Subcutaneous abdominal adipose tissue (tissue), 5 donors: Measurements from ENCODE around the gene LRFN2.

Experiments used
- H3K27ac ChIP-seq: one replicate; pipeline ENCODE4 v1.7.0; 2013; ENCODE audit warnings: low read depth, mild to moderate bottlenecking, inconsistent platforms, low read length, moderate library complexity
- H3K27me3 ChIP-seq, 5 donors: one replicate each; pipeline ENCODE4 v1.7.0; 2013; ENCODE audit warnings: low read length in 5 of 5, inconsistent platforms in 1 of 5; ENCODE audit not compliant: control insufficient read depth in 5 of 5, insufficient read depth in 4 of 5
- H3K36me3 ChIP-seq, 5 donors: one replicate each; pipeline ENCODE4 v1.7.0; 2013; ENCODE audit warnings: low read length in 5 of 5; ENCODE audit not compliant: control insufficient read depth in 5 of 5, insufficient read depth in 5 of 5
- H3K4me1 ChIP-seq, 5 donors: one replicate each; pipeline ENCODE4 v1.7.0; 2013; ENCODE audit warnings: low read length in 5 of 5, mild to moderate bottlenecking in 3 of 5, moderate library complexity in 1 of 5; ENCODE audit not compliant: control insufficient read depth in 5 of 5, insufficient read depth in 5 of 5
- H3K4me3 ChIP-seq, 5 donors: one replicate each; pipeline ENCODE4 v1.7.0; 2013; ENCODE audit warnings: low read length in 5 of 5, low read depth in 1 of 5
- H3K9ac ChIP-seq, 5 donors: one replicate each; pipeline ENCODE4 v1.7.0; 2013; ENCODE audit warnings: low read length in 5 of 5, mild to moderate bottlenecking in 4 of 5, moderate library complexity in 3 of 5
- H3K9me3 ChIP-seq, 5 donors: one replicate each; pipeline ENCODE4 v1.7.0; 2013; ENCODE audit warnings: low read length in 5 of 5; ENCODE audit not compliant: control insufficient read depth in 5 of 5
- donor health status: healthy.
- donor health status: healthy.
- donor health status: healthy.
- donor health status: healthy.
- donor health status: healthy.

The LRFN2 gene

DNA sequence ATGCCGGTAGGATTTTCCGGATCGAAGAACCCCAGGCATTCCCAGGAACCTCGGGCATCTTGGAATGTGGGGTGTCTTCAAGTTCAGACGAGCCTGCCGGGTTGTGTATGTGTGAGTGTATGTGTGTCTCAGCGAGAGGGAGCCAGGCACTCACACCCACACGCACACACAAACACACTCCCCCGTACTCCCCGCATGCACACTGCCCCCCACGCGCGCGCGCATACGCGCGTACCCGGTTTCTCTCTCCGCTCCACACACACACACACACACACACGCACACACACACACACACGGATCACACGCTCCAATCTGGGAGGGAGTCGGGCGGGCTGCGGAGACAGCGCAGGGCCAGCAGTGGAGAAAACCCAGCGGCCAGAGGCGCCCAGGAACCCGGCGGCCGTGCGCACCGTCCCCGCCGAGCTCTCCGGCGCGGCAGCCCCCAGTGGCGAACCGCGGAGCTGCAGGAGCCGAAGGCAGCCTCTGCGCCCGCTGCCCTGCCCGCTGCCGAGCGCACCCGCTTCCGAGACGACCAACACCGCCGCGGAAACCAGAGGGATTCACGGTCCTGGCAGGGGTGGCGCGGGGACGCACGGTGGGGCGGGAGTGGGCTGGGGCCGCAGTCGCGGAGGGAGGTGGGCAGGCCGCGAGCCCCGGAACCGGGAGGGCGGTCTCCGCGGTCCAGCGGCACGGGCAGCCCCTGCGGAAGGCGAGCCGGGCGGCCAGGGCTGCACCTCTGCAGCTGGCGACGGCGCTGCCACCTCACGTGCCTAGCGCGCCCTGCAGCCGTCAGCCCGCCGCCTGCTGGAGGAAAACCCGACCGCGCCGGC lies at the start of gene LRFN2:
Gene LRFN2, minus strand, starts transcription at position 125 of the 830 bp plus-strand sequence.
- Histone ChIP-seq H3K4me1 (peaks cover 0 to 21% (median 19%) of the 10 kb centered on the region in 5 donors), H3K9me3 (no peaks in the 10 kb centered on the region), H3K36me3 (no peaks in the 10 kb centered on the region), H3K9ac (no peak within 1 kb of the TSS), H3K27me3 (peaks cover 29 to 52% (median 47%) of the 10 kb centered on the region in 5 donors), H3K4me3 (peak within 1 kb of the TSS; percentile 58 to 78 (median 62)), H3K27ac (no peak within 1 kb of the TSS)

GRCh38 chr6:40634429-40634828 lies 47.3 kb upstream of the LRFN2 start:
- Histone ChIP-seq H3K9ac (no peak overlapping the region), H3K4me3 (no peak overlapping the region), H3K36me3 (no peaks in the 10 kb centered on the region), H3K4me1 (no peaks in the 10 kb centered on the region), H3K27me3 (peaks cover 3 to 15% (median 8%) of the 10 kb centered on the region in 5 donors), H3K27ac (no peak overlapping the region), H3K9me3 (no peaks in the 10 kb centered on the region)

GRCh38 chr6:40631744-40632143 lies 44.6 kb upstream of the LRFN2 start:
- no peak overlapping the region for H3K9ac ChIP-seq
- no peak overlapping the region for H3K4me3 ChIP-seq
- no peaks in the 10 kb centered on the region for H3K36me3 ChIP-seq
- no peaks in the 10 kb centered on the region for H3K4me1 ChIP-seq
- no peaks in the 10 kb centered on the region for H3K9me3 ChIP-seq
- peaks cover 3 to 19% (median 10%) of the 10 kb centered on the region in 5 donors for H3K27me3 ChIP-seq
- H3K27ac ChIP-seq, result no peak overlapping the region

GRCh38 chr6:40630488-40630887 lies 43.3 kb upstream of the LRFN2 start:
- Histone ChIP-seq H3K27me3 (peaks cover 3 to 19% (median 10%) of the 10 kb centered on the region in 5 donors), H3K27ac (no peak overlapping the region), H3K36me3 (no peaks in the 10 kb centered on the region), H3K9ac (no peak overlapping the region), H3K9me3 (peaks cover 0 to 10% (median 4%) of the 10 kb centered on the region in 5 donors), H3K4me1 (no peaks in the 10 kb centered on the region), H3K4me3 (no peak overlapping the region)

DNA sequence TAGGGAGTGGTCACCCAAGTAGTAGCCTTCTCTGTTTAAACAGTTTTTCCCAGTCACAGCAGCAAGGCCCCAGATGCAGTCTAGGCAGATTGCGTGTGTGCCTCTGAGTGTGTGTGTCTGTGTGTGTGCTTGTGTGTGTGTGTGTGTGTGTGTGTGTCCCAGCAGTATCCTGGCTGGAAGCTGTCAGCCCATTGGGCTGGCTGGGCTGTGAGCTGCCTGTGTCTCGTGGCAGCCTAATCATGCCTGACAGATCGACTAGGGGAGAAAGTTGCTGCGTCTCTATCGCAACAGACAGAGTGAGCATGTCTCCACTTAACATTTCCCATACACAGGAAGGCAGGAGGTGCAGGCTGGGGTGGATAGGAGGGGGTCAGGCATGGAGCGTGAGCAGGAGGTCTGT lies 42.9 kb upstream of the LRFN2 start:
- H3K4me3 ChIP-seq, result no peak overlapping the region
- no peaks in the 10 kb centered on the region for H3K4me1 ChIP-seq
- no peak overlapping the region for H3K27ac ChIP-seq
- H3K9me3 ChIP-seq, result peaks cover 0 to 10% (median 4%) of the 10 kb centered on the region in 5 donors
- peaks cover 3 to 19% (median 10%) of the 10 kb centered on the region in 5 donors for H3K27me3 ChIP-seq
- H3K36me3 ChIP-seq, result no peaks in the 10 kb centered on the region
- H3K9ac ChIP-seq, result no peak overlapping the region

DNA sequence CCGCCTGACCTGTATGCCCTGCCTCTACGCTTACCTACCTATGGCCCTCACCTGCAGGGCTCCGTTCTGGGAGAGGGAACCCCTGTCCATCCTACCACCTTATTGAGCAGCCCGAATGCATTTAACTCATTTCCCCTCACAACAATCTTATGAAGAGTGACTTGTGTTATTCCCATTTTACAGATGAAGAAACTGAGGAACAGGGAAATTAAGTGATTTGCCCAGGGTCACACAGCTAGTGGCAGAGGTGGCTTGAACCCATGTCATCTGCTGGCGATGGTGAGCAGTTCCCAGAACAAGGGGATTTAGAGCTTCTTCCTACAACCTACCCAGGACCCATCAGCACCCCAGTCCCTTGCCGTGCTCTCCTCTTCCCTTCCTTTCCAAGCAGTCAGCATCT lies 42.3 kb upstream of the LRFN2 start:
- peaks cover 3 to 19% (median 10%) of the 10 kb centered on the region in 5 donors for H3K27me3 ChIP-seq
- no peaks in the 10 kb centered on the region for H3K4me1 ChIP-seq
- no peak overlapping the region for H3K9ac ChIP-seq
- no peak overlapping the region for H3K4me3 ChIP-seq
- no peaks in the 10 kb centered on the region for H3K36me3 ChIP-seq
- H3K27ac ChIP-seq, result no peak overlapping the region
- peaks cover 0 to 10% (median 4%) of the 10 kb centered on the region in 5 donors for H3K9me3 ChIP-seq

DNA sequence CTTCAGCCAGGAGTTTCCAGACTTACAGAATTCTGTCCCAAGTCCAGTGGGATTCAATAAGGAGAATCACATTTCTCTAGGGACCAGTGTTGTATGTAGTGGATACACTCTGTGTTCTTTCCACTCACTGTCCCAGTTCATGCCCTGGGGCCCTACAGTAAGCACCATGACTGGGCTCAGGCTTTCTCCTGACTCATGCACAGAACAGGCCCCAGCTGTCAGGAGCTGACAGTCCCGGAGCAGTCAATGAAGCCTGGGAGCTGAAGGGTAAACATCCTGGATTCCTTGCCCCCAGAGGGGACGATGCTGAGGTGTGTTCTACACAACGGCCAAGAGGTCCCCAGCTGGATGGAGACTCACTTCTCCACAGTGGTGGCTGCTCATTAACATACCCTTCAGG lies 40.2 kb upstream of the LRFN2 start:
- Histone ChIP-seq H3K4me3 (no peak overlapping the region), H3K4me1 (no peaks in the 10 kb centered on the region), H3K9me3 (peaks cover 0 to 10% (median 5%) of the 10 kb centered on the region in 5 donors), H3K9ac (no peak overlapping the region), H3K27ac (no peak overlapping the region), H3K36me3 (no peaks in the 10 kb centered on the region), H3K27me3 (peaks cover 7 to 19% (median 11%) of the 10 kb centered on the region in 5 donors)

- Histone ChIP-seq H3K4me3 (no peak overlapping the region), H3K9ac (no peak overlapping the region), H3K9me3 (peaks cover 0 to 10% (median 5%) of the 10 kb centered on the region in 5 donors), H3K36me3 (no peaks in the 10 kb centered on the region), H3K27ac (no peak overlapping the region), H3K27me3 (peaks cover 7 to 19% (median 10%) of the 10 kb centered on the region in 5 donors), H3K4me1 (no peaks in the 10 kb centered on the region)
Observed at GRCh38 chr6:40626886-40627285, 39.7 kb upstream of the LRFN2 start.

DNA sequence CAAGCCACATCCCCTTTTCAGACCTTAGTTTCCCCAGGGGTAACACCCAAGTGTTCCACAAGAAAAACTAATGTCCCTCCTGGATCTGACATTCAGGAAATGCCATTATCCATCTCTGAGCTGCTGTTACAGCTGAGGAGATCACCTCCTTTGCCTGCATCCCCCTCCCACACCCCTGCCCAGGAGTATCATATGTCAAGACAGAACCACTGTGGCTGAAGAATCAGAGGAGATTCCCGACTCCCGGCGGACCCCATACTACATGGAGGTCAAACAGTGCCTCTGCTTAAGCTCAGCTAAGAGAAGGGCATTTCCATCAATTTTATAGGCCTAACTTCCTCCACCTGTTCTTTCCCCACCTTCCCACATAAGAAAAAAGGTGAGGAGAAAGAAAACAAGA lies 36.8 kb upstream of the LRFN2 start:
- Histone ChIP-seq H3K27ac (no peak overlapping the region), H3K27me3 (peaks cover 2 to 16% (median 10%) of the 10 kb centered on the region in 5 donors), H3K4me3 (no peak overlapping the region), H3K9ac (no peak overlapping the region), H3K9me3 (peaks cover 0 to 10% (median 5%) of the 10 kb centered on the region in 5 donors), H3K36me3 (no peaks in the 10 kb centered on the region), H3K4me1 (no peaks in the 10 kb centered on the region)

GRCh38 chr6:40623178-40623577 lies 36.0 kb upstream of the LRFN2 start:
- no peaks in the 10 kb centered on the region for H3K4me1 ChIP-seq
- H3K9me3 ChIP-seq, result peaks cover 0 to 10% (median 5%) of the 10 kb centered on the region in 5 donors
- H3K4me3 ChIP-seq, result no peak overlapping the region
- H3K9ac ChIP-seq, result no peak overlapping the region
- H3K27ac ChIP-seq, result no peak overlapping the region
- H3K27me3 ChIP-seq, result peaks cover 2 to 20% (median 17%) of the 10 kb centered on the region in 5 donors
- H3K36me3 ChIP-seq, result no peaks in the 10 kb centered on the region
